ENCODE data around the gene IL20RA. TPM values are rescaled to one million over a fixed set of nuclear protein-coding genes. Genes with fewer than 3 reads are reported as not detected.

Gene IL20RA
- total and polyA plus RNA-seq, 2 of the 13 experiments (the other 11 are each of a cell fraction or from before 2014, with no cell fraction given): not detected

GRCh38 chr6:137093183-137094069 lies 48.7 kb upstream of the IL20RA start:
- in situ Hi-C loops (cut with HindIII; ENCODE audit: extremely low pct_ligation_motif_present, low pct_unique_long_range_greater_than_20kb) (loop anchor here (5.0 to 25.0 kb wide), 4 partner anchors 174 to 869 kb away; no protein-coding TSS in a partner anchor), intact Hi-C loops (cut with micrococcal nuclease; ENCODE audit: unreplicated experiment) (loop anchor here (1.0 kb wide), 5 partner anchors 73 to 548 kb away; no protein-coding TSS in a partner anchor)
- H3K27ac ChIP-seq (ENCODE audit: extremely low read length, insufficient read depth, low read length): no peak overlapping the region
- H3K9ac ChIP-seq (ENCODE audit: insufficient read depth, low read depth, low read length): no peak overlapping the region
- no peak overlapping the region for H3K4me2 ChIP-seq (ENCODE audit: low read depth, low read length)
- POLR2A ChIA-PET: interaction anchor here (1.0 kb wide), 1 partner anchor 222 kb away, joined by 3 read pairs; no protein-coding TSS in a partner anchor
- CTCF ChIA-PET (ENCODE audit: low intra/inter-chr PET ratio, low total read pairs): interaction anchor here (0.7 to 4.0 kb wide), 6 partner anchors 73 to 548 kb away, joined by 3 to 39 read pairs (median 10); no protein-coding TSS in a partner anchor
- H3K9me3 ChIP-seq (ENCODE audit: low read length): no peaks in the 10 kb centered on the region
- H3K36me3 ChIP-seq (replicated peaks in 1 of 2; ENCODE audit: control insufficient read depth in 1 of 2, insufficient read depth in 2 of 2, low read length in 2 of 2): no peaks in the 10 kb centered on the region
- H3K79me2 ChIP-seq (ENCODE audit: insufficient read depth, low read length): no peaks in the 10 kb centered on the region
- FAIRE-seq (no peak), ATAC-seq (no peak), DNase-seq (ENCODE audit: low spot score) (no peak)
- H2AFZ ChIP-seq (ENCODE audit: low read length): no peak overlapping the region
- H3K4me3 ChIP-seq (replicated peaks in 1 of 3; ENCODE audit: insufficient read depth in 1 of 3, low read depth in 2 of 3, low read length in 3 of 3): no peak overlapping the region
- peaks cover 0 to 5% of the 10 kb centered on the region in 2 experiments; a peak in 1 of 5 replicates for H3K27me3 ChIP-seq (ENCODE audit: control insufficient read depth in 1 of 2, insufficient read depth in 2 of 2, low read length in 2 of 2)
- peaks cover 8% of the 10 kb centered on the region; the same call in 1 of the 2 replicates for H3K4me1 ChIP-seq (ENCODE audit: insufficient read depth, low read length)
- no TSS peak for BruUV-seq (replicated peaks)
- WGBS (ENCODE audit: low lambda C conversion rate): 25% methylated on average over 6 of the region's 6 CpGs
- no peak for TF ChIP-seq DRAP1 (CRISPR knock-in tag; IDR thresholded peaks at IDR 0.05)
- TF ChIP-seq ZNF101 (CRISPR knock-in tag; IDR thresholded peaks at IDR 0.05; ENCODE audit: borderline replicate concordance, low read depth): no peak
- TF ChIP-seq STAT6 (CRISPR knock-in tag; IDR thresholded peaks at IDR 0.05; ENCODE audit: borderline replicate concordance): no peak
- no peak for TF ChIP-seq RFX1 (IDR thresholded peaks at IDR 0.05)
- no peak for TF ChIP-seq ZNF296 (CRISPR knock-in tag; conservative IDR thresholded peaks at IDR 0.05)
- TF ChIP-seq SMARCC2 (IDR thresholded peaks at IDR 0.05): no peak
- TF ChIP-seq NFE2L2 (IDR thresholded peaks at IDR 0.05; ENCODE audit: low read length): no peak
- no peak for TF ChIP-seq SP140L (CRISPR knock-in tag; IDR thresholded peaks at IDR 0.05; ENCODE audit: borderline replicate concordance)
- TF ChIP-seq ZNF589 (CRISPR knock-in tag; conservative IDR thresholded peaks at IDR 0.05): no peak
- no peak for TF ChIP-seq ZNF598 (CRISPR knock-in tag; IDR thresholded peaks at IDR 0.05; ENCODE audit: borderline replicate concordance)
- TF ChIP-seq ZNF652 (CRISPR knock-in tag; IDR thresholded peaks at IDR 0.05; ENCODE audit: borderline replicate concordance, low read depth): no peak
- TF ChIP-seq TIGD3 (CRISPR knock-in tag; IDR thresholded peaks at IDR 0.05; ENCODE audit: borderline replicate concordance): no peak
- H4K20me1 ChIP-seq (ENCODE audit: insufficient read depth, low read length): no peaks in the 10 kb centered on the region
